Esophagus squamous epithelium (tissue), 5 donors: ENCODE data around the gene STUB1. TPM values are rescaled to one million over a fixed set of nuclear protein-coding genes. Genes with fewer than 3 reads are reported as not detected.

Source experiments
- DNase-seq: peaks from one replicate; lab custom pipeline; 2025; lab: John Stamatoyannopoulos, UW
- H3K27ac ChIP-seq, 4 donors: fragments of 200-600 bp; sonication (generic); one replicate each; pipeline ENCODE4 v1.5.1; 2016 to 2019; ENCODE audit warnings: mild to moderate bottlenecking in 1 of 4
- H3K27me3 ChIP-seq, 4 donors: fragments of 200-600 bp; sonication (generic); 1 replicate in 3 of 4; 2 replicates in 1 of 4; pipeline versions ENCODE4 v1.5.1 to v1.6.0; 2017 to 2021; ENCODE audit warnings: antibody characterized with exemption in 1 of 4
- H3K36me3 ChIP-seq, 3 donors: fragments of 200-600 bp; sonication (generic); one replicate each; pipeline ENCODE4 v1.5.1; 2016 to 2019
- H3K4me1 ChIP-seq, 3 donors: fragments of 200-600 bp; sonication (generic); one replicate each; pipeline ENCODE4 v1.5.1; 2017 to 2019
- H3K4me3 ChIP-seq, 4 donors: fragments of 200-600 bp; sonication (generic); 1 replicate in 3 of 4; 2 replicates in 1 of 4; pipeline ENCODE4 v1.5.1; 2016 to 2019; ENCODE audit warnings: mild to moderate bottlenecking in 2 of 4, moderate library complexity in 1 of 4
- H3K9me3 ChIP-seq, 3 donors: fragments of 200-600 bp; sonication (generic); one replicate each; pipeline ENCODE4 v1.5.1; 2016 to 2019
- POLR2A ChIP-seq, 4 donors: fragments of 450-650 bp; IDR thresholded peaks; one replicate each; pipeline ENCODE4 v1.6.1; 2017; ENCODE audit warnings: antibody characterized with exemption in 4 of 4, mild to moderate bottlenecking in 4 of 4, moderate library complexity in 3 of 4
- WGBS, 2 donors: methylation state at CpG; one replicate each; pipeline ENCODE4 v1.1.5; 2018; 5-methylcytosine and 5-hydroxymethylcytosine counted together
- intact Hi-C: fragments of 100-400 bp; cut with DNase I; formaldehyde crosslinking; loops from one replicate; pipeline ENCODE4 v1.15.0; 2022
- total RNA-seq, 4 donors: library from RNA; depleted of rRNA; stranded (reverse); fragments of >200 nt; gene quantifications; one replicate each; pipeline ENCODE4 v1.1.0, GENCODE V29; 2016
- TF ChIP-seq, protein P1 (sequence below), 6 experiments: fragments of 450-650 bp in 4 of 6; fragments of 200-600 bp in 2 of 6; sonication (generic) in 2 of 6; IDR thresholded peaks; one replicate each; pipeline ENCODE4 v1.5.1; 2016 to 2019; ENCODE audit warnings: antibody characterized with exemption in 6 of 6, mild to moderate bottlenecking in 4 of 6, moderate library complexity in 4 of 6
- donor health status: DM: yes; HTN: yes; CAD: no.

Gene STUB1
- 100 to 1,000 TPM; 102 to 148 (median 120) TPM for total RNA-seq

DNA sequence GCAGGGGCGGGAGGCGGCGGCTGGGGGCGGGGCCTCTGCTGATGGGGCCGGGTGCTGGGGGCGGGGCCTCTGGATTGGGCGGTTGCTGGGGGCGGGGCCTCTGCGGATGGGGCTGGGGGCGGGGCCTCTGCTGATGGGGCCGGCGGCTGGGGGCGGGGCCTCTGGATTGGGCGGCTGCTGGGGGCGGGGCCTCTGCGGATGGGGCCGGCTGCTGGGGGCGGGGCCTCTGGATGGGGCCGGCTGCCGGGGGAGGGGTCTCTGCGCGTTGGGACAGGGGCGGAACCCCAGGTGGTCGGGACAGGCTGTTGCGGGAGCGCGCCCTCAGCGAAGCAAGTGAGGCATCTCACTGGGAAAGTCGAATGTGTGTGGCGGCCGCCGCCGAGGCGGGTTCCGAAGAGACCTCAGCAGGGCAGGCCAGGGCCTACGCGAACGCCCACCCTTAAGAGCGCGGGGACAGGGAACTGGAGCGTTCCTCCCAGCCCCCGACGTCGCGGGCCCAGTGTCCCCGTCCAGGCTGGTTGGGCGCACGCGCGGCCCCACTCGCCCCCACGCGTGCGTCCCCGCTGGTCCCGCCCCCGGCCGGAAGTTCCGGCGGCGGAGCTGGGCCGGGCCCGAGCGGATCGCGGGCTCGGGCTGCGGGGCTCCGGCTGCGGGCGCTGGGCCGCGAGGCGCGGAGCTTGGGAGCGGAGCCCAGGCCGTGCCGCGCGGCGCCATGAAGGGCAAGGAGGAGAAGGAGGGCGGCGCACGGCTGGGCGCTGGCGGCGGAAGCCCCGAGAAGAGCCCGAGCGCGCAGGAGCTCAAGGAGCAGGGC lies at the start of gene STUB1:
Gene STUB1, plus strand, starts transcription at position 597 of the 811 bp plus-strand sequence. Its CDS starts 116 bp downstream, at position 713.
- peak within 1 kb of the TSS; percentile 69 to 98 (median 88) for H3K4me3 ChIP-seq
- intact Hi-C loops: no loop called here
- peaks cover 11 to 22% (median 15%) of the 10 kb centered on the region in 3 donors for H3K36me3 ChIP-seq
- H3K27ac ChIP-seq: peak within 1 kb of the TSS; percentile 90 to 97 (median 94)
- no peaks in the 10 kb centered on the region for H3K9me3 ChIP-seq
- 0% methylated on average over 4 of the region's 91 CpGs; no CpG with 5 or more reads in 1 of the 2 donors for WGBS, 2 donors
- peaks cover 65 to 88% (median 73%) of the 10 kb centered on the region in 3 donors for H3K4me1 ChIP-seq
- peaks cover 0 to 33% (median 0%) of the 10 kb centered on the region in 4 donors for H3K27me3 ChIP-seq
- TF ChIP-seq POLR2A (IDR thresholded peaks at IDR 0.05): peak in 3 of 4 donors; percentile 64 to 83 (median 82)
- TF ChIP-seq, protein P1, sequence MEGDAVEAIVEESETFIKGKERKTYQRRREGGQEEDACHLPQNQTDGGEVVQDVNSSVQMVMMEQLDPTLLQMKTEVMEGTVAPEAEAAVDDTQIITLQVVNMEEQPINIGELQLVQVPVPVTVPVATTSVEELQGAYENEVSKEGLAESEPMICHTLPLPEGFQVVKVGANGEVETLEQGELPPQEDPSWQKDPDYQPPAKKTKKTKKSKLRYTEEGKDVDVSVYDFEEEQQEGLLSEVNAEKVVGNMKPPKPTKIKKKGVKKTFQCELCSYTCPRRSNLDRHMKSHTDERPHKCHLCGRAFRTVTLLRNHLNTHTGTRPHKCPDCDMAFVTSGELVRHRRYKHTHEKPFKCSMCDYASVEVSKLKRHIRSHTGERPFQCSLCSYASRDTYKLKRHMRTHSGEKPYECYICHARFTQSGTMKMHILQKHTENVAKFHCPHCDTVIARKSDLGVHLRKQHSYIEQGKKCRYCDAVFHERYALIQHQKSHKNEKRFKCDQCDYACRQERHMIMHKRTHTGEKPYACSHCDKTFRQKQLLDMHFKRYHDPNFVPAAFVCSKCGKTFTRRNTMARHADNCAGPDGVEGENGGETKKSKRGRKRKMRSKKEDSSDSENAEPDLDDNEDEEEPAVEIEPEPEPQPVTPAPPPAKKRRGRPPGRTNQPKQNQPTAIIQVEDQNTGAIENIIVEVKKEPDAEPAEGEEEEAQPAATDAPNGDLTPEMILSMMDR (IDR thresholded peaks at IDR 0.05): peak in 2 of 6 experiments; percentile 5 to 16
- peak; percentile 67 for DNase-seq

DNA sequence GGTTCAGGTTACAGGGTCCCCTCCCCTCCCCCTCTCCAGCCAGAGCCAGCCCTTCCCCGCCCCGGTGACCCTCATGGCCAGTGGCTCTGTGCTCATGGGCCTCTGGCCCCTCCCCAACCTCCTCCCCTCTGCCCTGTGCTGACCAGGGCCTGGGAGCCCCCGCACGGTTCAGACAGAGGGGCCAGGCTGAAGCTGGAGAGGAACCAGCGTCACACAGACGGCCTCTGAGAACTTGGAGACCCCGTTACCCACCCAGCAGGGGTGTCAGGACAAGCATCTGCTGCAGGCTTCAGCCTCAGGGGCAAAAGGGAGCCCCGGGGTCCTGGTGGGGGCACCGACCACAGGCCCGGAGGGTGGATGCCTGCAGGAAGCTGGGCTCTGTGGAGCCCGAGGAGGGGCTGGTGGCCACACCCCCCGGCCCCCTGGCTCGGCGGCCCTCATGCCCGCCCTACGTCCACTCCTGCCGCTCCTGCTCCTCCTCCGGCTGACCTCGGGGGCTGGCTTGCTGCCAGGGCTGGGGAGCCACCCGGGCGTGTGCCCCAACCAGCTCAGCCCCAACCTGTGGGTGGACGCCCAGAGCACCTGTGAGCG lies 49.3 kb upstream of the STUB1 start, which contains the start of gene WFIKKN1:
Gene WFIKKN1, plus strand, starts transcription at position 171 of the 591 bp plus-strand sequence. Its CDS starts 269 bp downstream, at position 440.
- H3K4me3 ChIP-seq: no peak within 1 kb of the TSS
- TF ChIP-seq POLR2A (IDR thresholded peaks at IDR 0.05): no peak
- TF ChIP-seq, protein P1 (IDR thresholded peaks at IDR 0.05): no peak
- no peaks in the 10 kb centered on the region for H3K27me3 ChIP-seq
- peaks cover 9 to 64% (median 15%) of the 10 kb centered on the region in 3 donors for H3K36me3 ChIP-seq
- 0% methylated on average over 2 of the region's 23 CpGs; no CpG with 5 or more reads in 1 of the 2 donors for WGBS, 2 donors
- H3K4me1 ChIP-seq: peaks cover 32 to 59% (median 40%) of the 10 kb centered on the region in 3 donors
- no peak within 1 kb of the TSS for H3K27ac ChIP-seq
- no peak for DNase-seq
- intact Hi-C loops: no loop called here
- no peaks in the 10 kb centered on the region for H3K9me3 ChIP-seq

DNA sequence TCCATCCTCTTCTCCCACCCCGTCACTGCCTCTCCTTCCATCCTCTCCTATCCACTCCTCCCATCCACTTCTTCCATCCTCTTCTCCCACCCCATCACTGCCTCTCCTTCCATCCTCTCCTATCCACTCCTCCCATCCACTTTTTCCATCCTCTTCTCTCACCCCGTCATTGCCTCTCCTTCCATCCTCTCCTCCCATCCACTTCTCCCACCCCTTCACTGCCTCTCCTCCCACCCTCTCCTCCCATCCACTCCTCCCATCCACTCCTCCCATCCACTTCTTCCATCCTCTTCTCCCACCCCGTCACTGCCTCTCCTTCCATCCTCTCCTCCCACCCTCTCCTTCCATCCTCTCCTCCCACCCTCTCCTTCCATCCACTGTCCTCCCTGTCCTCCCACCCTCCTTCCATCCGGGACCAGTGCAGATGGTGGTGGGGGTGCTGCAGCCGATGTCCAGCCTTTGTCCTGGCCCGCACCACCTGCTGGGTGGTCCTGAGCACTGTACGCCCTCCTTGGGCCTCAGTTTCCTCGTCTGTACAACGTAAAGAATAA lies 48.3 kb upstream of the STUB1 start:
- no peak for DNase-seq
- WGBS, 2 donors: 53 to 61% methylated on average over 6 to 8 of the region's 9 CpGs
- H3K9me3 ChIP-seq: no peaks in the 10 kb centered on the region

DNA sequence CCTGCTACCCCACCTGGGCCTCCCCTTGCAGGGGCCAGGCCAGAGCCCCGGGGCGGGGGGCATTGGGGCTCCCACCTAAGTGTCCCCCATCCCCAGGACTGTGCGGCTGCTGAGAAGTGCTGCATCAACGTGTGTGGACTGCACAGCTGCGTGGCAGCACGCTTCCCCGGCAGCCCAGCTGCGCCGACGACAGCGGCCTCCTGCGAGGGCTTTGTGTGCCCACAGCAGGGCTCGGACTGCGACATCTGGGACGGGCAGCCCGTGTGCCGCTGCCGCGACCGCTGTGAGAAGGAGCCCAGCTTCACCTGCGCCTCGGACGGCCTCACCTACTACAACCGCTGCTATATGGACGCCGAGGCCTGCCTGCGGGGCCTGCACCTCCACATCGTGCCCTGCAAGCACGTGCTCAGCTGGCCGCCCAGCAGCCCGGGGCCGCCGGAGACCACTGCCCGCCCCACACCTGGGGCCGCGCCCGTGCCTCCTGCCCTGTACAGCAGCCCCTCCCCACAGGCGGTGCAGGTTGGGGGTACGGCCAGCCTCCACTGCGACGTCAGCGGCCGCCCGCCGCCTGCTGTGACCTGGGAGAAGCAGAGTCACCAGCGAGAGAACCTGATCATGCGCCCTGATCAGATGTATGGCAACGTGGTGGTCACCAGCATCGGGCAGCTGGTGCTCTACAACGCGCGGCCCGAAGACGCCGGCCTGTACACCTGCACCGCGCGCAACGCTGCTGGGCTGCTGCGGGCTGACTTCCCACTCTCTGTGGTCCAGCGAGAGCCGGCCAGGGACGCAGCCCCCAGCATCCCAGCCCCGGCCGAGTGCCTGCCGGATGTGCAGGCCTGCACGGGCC lies 47.5 kb upstream of the STUB1 start:
- H3K9me3 ChIP-seq: no peaks in the 10 kb centered on the region
- no peak for TF ChIP-seq POLR2A (IDR thresholded peaks at IDR 0.05)
- TF ChIP-seq, protein P1 (IDR thresholded peaks at IDR 0.05): no peak
- 83% methylated on average over 1 of the region's 67 CpGs; no CpG with 5 or more reads in 1 of the 2 donors for WGBS, 2 donors
- H3K27ac ChIP-seq: no peak overlapping the region
- intact Hi-C loops: no loop called here
- H3K36me3 ChIP-seq: peaks cover 9 to 46% (median 10%) of the 10 kb centered on the region in 3 donors
- peaks cover 31 to 50% (median 35%) of the 10 kb centered on the region in 3 donors for H3K4me1 ChIP-seq
- H3K4me3 ChIP-seq: no peak overlapping the region
- H3K27me3 ChIP-seq: no peaks in the 10 kb centered on the region
- no peak for DNase-seq

More for the DNA sequence above, 48.3 kb upstream of the STUB1 start:
- Histone ChIP-seq H3K4me3 (no peak overlapping the region), H3K4me1 (peaks cover 29 to 51% (median 35%) of the 10 kb centered on the region in 3 donors), H3K36me3 (peaks cover 9 to 54% (median 15%) of the 10 kb centered on the region in 3 donors), H3K27ac (no peak overlapping the region), H3K27me3 (no peaks in the 10 kb centered on the region)
- intact Hi-C loops: no loop called here
- TF ChIP-seq POLR2A (IDR thresholded peaks at IDR 0.05): no peak
- TF ChIP-seq, protein P1 (IDR thresholded peaks at IDR 0.05): no peak
